GM19372 (cell line): ENCODE measurements around the gene RB1.
"Not testable (repeated sequence)": the region's sequence is repeated elsewhere in the genome, so short reads cannot be mapped to it uniquely, and the experiment has no call there.

Experiments used
- ATAC-seq: cut with Tn5 transposase; IDR thresholded peaks from one replicate; pipeline ENCODE4 v1.9.1; 2021; ENCODE audit warnings: mild to moderate bottlenecking, low read depth, moderate library complexity; ENCODE audit not compliant: unreplicated experiment

Gene RB1

DNA sequence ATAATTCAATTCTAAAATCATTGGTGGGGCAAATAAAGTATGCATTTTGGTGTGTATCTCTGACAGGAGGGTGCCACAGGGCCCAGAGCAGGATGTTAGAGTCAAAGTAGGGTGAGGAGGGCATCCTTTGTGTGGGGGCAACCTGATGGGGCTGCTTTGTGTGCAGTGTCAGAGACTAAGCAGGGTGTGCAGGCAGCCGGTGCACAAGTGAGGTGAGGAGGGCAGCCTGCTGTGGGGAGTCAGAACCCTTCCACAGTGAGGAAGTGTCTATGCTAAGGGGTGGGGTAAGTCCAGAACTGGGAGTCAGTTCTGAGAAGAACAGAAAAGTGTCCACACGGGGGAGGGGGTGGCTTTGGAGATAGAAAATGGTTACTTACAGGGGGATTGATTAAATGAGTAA lies 40.7 kb downstream of the RB1 start:
- no peak for ATAC-seq

DNA sequence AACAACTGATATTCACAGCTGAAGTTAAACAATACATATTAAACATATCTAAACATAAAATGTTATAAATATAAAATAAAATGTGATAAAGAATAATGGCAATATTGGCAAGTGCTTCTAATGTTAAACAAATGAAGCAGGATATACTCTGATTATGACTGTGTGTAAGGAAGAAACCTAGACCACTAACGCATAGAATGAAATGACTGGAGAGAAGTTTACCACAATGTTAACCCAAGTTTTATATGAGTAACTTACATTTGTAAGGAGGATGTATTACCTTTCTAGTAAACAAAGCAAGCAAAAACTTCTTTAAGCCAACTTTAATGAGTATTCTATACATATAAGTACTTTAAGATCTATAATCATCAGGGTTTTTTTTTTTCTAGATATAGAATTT lies 43.0 kb downstream of the RB1 start:
- no peak for ATAC-seq

DNA sequence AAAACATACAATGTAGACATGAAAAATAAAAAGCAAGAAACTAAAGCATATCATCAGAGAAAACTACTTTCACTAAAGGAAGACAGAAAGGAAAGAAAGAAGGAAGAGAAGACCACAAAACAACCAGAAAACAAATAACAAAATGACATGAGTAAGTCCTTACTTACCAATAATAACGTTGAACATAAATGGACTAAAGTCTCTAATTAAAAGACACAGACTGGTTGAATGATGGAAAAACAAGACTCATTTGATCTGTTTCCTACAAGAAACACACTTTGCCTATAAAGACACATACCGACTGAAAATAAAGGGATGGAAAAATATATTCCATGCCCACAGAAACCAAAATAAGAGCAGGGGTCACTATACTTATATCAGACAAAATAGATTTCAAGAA lies 46.0 kb downstream of the RB1 start:
- ATAC-seq, result no peak

DNA sequence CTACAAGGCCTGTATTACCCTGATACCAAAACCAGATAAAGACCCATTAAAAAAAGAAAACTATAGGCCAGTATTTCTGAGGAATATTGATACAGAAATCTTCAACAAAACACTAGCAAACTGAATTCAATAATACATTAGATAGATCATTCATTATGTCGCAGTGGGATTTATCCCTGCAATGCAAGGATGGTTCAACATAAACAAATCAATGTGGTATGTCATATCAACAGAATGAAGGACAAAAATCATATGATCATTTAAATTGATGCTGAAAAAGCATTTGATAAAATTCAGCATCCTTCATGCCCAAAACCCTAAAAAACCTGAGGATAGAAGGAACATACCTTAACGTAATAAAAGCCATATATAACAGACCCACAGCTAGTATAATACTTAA lies 50.0 kb downstream of the RB1 start:
- no peak for ATAC-seq

DNA sequence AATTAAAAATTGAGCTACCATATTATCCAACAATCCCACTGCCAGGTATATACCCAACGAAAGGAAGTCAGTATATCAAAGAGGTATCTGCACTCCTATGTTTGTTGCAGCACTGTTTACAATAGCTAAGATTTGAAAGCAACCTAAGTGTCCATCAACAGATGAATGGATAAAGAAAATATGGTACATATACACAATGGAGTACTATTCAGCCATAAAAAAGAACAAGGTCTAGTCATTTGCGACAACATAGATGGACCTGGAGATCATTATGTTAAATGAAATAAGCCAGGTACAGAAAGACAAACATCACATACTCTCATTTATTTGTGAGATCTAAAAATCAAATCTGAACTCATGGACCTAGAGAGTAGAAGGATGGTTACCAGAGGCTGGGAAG lies 52.0 kb downstream of the RB1 start:
- ATAC-seq, result not testable (repeated sequence)

DNA sequence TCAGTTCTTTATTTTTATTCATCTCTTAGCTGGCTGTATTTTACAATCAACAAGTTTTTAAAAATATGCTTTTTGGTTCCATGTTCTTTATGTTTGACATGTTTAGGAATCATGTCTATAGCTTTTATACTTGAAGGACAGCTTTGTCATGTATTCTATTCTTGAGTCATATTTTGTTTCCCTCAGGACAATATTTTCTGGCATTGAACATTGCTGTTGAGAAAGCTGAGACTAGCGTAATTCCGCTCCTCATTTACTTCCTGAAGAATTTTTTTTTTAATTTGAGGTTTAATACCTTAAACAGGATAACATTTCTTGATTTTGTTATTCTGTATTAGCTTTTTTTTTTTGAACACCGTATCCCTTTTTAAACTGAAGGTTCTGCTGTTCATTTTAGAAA lies 53.2 kb downstream of the RB1 start:
- no peak for ATAC-seq

DNA sequence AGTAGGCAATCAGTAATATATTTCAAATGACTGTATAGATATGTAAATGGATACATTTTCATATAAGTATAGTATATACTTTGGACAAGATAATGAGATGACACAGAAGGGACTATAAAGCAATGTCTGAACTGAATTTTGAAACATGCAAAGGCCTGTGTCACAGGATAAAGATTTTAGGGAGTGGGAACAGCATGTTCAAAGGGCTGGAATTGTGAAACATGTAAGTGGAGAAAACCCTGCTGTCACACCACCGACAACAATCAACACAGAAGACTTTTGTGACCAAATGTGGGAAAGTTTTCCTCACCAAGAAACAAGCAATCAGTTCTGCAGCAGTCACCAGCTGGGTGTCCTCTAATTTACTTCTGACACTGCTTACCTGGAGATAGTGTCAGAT lies 66.4 kb downstream of the RB1 start:
- ATAC-seq, result no peak

DNA sequence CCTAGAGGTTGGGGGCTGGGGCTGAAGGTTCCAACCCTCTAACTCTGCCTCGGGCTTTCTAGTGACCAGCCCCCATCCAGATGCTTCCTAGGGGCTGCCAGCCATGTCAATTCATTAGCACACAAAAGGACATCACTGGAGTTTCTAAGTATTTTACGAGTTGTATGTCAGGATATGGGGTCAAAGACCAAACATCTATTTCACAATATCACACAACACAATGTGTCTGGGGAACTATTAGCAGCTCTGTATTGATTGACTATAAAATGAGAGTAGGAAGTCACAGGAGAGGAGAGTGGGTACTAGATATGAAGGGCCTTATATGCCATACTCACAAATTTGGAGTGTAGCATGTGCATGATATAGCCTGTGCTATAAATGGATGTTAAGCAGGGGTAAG lies 67.3 kb downstream of the RB1 start:
- no peak for ATAC-seq

DNA sequence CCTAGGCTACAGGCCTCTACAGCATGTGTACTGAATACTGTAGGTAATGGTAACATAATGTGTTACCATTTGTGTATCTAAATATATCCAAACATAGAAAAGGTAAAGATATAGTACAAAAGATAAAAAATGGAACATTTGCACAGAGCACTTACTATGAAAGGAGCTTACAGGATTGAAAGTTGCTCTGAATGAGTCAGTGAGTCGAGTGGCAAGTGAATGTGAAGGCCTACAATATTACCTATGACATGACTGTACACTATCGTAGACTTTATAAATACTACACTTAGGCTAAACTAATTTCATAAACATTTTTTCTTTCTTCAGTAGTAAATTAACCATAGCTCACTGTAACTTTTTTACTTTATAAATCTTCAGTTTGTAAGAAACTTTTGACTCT lies 74.3 kb downstream of the RB1 start:
- ATAC-seq, result no peak

DNA sequence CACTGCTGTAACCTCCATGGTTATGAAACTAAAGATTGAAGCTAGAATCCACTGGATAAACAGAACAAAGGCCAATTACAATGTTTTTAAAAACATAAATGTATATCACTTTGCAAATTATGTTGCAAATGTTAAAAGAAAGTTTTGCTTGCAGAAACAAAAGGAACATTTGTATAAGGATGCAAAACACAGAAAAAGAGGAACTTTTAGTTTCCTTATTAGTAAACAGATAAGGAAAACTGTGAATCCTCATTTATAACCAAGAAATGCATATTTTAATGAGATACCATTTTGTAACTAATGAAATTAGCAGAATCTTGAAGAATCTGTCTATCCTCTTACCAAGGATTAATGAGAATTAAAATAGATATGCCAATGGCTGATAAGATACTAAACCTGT lies 77.0 kb downstream of the RB1 start:
- ATAC-seq, result no peak

DNA sequence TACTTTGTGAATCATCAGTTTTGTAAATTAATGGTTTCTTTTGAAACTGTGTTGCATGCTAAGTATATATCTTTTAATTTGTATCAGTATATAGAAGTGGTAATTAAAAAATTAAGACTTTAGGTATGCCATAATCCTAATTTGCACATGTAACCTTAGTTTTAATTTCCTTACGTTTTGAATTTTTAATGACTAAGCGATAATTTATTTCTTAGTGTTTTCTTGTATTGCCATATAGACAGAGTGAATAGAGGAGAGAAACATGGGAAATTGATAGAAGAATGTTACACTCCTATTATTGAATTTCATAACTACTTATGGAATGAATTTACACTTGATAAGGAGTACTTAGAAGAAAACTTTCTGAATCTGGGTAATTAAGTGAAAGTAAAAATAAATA lies 79.8 kb downstream of the RB1 start:
- no peak for ATAC-seq

DNA sequence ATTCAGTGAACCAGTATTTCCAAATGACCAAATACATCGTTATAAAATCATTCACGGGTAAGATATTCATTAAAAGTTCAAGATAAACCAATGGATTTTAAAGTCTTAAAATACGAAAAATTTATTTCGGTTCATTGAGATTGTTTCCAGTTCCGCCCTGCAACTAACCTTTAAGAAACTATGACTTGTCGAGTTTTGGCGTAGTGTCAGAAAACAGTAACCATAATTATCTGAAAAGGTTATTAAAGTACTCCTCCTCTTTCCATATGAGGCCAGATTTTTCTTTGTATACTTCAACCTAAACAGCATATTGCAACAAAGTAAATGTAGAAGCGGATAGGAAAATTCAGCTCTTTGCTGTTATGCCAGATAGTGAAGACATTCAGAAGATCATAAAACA lies 83.3 kb downstream of the RB1 start:
- no peak for ATAC-seq

DNA sequence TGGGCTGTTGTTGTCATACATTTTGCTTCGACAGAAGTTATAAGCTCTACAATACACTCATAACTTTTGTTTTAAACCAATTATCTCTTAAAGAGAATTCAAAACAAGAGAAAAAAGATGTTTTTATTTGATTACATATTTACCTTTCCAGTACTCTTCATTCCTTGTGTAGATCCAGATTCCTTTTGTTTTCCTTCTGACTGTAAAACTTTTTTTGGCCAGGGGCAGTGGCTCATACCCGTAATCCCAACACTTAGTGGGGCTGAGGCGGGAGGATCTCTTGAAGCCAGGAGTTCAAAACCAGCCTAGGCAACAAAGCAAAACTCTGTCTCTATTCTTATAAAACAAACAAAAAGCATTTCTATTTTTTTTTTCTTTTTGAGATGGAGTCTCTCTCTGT lies 87.7 kb downstream of the RB1 start:
- no peak for ATAC-seq

DNA sequence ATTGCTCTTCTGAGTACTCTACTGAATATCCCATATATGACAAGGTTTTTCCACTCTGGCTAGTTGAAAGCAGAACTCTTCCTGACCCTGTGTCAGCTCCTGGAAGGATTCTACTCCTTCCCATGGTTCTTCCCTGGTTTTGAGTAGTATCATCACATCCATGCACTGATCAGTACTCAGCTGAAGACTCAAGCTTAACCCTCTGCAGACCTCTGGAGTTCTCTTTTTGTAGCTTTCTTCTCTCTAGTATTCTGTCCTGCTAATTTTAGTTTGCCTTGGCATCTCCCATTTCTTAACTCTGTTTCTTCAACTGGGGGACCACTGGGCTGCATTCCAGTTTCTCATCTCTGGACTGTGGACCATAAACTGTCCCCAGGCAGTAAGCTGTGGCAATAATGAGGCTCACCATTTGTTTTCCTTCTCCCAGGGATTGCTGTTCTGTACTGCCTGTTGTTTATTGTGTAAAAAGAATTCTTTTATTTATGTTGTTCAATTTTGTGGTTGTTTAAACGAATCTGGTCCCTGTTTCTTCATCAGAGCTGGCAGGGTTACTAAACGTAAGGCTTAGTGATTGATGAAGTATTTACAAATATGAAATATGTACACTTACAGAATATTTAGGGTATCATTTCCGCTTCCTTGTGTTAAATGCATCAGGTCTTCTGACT lies 89.6 kb downstream of the RB1 start:
- ATAC-seq, result no peak

DNA sequence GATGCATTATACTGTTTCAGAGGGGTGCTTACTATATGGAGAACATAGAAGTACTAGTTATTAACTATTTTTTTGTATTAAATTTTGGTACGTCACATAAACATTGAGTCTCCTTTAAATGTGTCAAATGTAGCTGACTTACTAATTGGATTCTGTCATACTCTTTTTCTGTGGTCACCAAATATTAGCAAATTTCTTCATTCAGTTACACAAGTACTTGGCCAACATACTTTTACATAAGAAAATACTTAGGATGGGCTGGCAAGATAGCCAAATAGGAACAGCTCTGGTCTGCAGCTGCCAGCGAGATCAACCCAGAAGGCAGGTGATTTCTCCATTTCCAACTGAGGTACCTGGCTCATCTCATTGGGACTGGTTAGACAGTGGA lies 90.1 kb downstream of the RB1 start:
- ATAC-seq, result no peak

DNA sequence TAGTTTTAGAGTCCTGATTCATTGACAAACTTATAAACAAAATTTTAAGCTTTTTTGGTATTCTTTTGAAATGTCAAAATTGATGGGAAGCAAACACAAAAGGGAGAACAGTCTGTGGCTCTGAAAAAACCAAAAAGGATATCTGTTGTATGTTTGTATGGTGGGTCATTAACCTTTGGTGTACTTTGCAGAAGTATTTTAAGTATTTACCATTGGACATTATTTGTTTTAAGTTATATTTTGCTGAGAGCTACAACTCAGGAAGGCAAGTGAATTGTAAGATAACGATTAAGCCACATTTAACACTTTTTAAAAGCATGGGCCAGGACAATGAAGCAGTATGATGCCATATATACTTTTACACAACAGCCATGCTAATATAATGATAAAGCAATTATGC lies 94.2 kb downstream of the RB1 start:
- ATAC-seq, result no peak

DNA sequence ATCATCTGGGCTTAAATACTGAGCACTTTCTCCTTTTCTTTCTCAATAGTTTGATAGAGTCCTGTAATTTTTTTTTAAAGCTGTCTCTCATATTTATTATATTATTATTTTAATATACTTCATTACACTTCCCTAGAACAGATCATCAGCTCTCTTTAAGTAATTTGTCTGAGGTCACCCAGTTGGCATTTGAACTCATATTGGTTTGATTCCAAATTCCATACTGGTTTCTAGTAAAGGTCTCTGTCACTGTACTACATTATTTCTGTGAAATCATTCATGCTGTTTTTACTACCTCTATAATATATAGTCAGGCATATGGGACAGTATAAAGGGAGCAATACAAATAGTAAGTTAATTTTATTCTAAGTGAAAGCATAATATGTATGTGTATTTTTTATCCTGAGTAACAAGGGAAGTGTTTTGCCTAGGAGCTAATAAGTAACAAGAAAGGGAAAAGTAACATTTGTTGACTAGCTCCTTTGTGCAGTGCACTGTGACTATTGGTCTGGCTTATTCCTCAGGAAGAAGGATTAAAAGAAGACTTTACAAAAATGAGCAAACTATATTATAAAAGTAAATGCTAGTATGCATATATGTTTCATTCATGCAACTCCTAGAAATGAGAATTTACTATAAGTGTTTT lies 95.0 kb downstream of the RB1 start:
- ATAC-seq, result no peak

DNA sequence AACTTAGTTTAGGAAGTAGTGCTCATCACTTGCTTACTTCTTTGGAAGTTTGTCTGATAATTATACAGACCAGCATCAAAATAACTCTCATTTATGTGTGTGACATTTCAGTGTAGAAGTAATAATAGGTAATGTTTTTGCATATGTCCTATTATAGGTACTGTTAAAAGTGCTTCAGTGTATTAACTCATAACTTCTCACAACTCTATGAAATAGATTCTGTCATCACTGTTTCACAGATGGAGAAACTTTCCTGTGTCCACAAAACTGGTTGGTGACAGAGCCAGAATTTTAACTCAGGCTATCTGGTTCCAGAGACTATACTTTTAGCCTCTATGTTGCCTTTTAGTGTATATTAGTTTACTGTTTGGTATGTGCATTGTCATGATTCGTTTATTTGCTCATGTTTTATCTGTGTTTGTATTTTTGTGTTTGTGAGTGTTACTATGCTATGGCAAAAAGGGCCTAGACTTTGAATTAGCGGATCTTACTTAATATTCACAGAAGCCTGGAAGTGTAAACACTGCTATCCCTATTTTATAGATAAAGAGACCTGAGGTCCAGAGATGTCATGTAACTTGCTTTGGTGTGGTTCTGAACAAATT lies 96.6 kb downstream of the RB1 start:
- no peak for ATAC-seq

DNA sequence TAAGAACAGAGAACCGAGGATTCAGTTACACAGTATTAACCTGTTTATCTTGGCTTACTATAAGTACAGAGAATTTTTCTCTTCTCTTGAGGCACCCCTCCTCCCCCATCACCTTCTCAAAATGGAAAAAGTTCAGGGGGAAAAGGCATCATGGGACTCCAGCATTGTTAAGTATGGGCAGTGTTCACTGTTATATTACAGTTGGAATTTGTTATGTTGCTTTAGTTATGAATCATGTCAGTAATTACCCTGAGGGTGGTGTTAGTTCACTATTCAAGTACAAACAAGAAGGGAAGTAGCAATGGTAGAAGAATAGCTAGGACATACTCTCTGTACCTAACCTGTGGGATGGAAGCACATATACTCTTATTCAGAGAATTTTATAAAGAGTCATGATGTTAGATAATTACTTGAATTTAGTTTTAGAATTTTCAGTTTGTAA lies 97.3 kb downstream of the RB1 start:
- ATAC-seq, result no peak

DNA sequence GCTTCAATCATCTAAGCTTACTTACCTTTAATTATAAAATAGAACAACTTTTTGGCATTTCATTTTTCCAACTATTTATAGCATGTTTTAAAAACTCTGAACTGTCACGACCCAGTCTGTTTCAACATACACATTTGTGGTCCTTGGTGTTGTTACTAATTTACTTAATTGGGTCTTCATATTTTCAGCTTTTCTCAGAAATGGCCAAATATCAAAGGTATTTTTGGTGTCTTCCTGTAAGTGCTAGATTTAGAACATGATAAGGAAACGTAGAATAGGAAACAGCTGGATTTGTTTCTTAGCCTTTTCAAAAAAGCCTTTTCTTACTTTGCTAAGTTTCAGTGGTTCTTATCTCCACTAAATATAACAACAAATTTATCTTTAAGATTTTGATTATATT lies 97.9 kb downstream of the RB1 start:
- ATAC-seq, result no peak

DNA sequence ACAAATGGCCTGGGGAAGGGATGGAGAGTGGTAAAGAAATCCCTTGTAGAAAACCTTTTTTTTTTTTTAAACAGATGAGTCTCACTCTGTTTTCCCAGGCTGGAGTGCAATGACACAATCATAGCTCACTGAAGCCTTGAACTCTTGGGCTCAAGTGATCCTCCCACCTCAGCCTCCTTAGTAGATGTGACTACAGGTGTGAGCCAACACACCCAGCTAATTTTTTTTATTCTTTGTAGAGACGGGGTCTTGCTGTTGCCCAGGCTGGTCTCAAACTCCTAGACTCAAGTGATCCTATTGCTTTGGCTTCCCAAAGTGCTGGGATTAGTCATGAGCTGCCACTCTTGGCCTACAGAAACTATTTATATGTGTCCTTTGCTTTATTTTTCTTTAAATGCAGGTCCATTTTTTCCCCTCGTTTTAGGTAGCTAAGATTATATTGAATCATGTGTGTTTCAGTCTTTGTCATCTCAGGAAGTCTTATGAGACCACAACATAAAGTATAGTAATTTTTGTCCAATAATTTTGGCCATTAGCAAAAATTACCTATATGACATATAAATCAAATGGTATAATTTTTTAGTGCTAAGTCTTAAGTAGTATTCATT lies 98.9 kb downstream of the RB1 start:
- ATAC-seq, result no peak

DNA sequence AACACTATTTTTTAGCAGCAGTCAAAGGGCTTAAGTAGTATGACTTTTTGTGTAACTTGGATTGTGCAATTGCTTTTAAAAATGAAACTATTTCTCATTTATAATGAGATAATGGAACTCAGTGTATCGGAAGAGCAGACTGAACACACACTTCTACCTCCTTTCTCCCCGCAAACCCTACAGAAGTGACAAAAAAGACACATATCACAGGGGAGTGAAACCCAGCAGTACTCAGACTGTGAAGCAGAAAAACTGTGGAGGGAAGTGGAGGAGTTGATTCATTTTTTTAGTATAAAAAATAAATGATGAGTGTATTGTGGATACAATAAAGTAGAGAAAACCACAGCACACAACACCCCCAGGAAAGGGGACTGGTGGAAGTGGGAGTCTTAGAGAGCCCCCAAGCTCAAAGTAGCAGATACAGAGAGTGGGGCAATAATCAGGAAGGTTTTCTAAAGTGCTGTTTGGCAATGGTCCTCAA lies 99.6 kb downstream of the RB1 start:
- ATAC-seq, result peak; percentile 56
